ENCODE data around the gene IL1RAP.
A peak's percentile ranks its signal among the peaks of the same experiment; 100 is the strongest.

Gene IL1RAP

GRCh38 chr3:190522621-190523222, 8.8 kb downstream of the IL1RAP start:
- H3K36me3 ChIP-seq (ENCODE audit: control insufficient read depth, insufficient read depth, low read length): no peaks in the 10 kb centered on the region
- no peak overlapping the region for H3K56ac ChIP-seq (ENCODE audit: low read length)
- H4K5ac ChIP-seq (ENCODE audit: low read length): no peak overlapping the region
- no peak for DNase-seq
- H3K23ac ChIP-seq (ENCODE audit: low read length): no peak overlapping the region
- H3K4me3 ChIP-seq (ENCODE audit: low read length): no peak overlapping the region
- H3K27me3 ChIP-seq (ENCODE audit: insufficient read depth, low read length, poor library complexity): no peaks in the 10 kb centered on the region
- peaks cover 7% of the 10 kb centered on the region for H3K4me1 ChIP-seq (ENCODE audit: control insufficient read depth, low read depth, low read length)
- H4K8ac ChIP-seq (ENCODE audit: low read depth, low read length): no peak overlapping the region
- no peak overlapping the region for H3K4ac ChIP-seq (ENCODE audit: low read depth, low read length)
- no peaks in the 10 kb centered on the region for H3K79me1 ChIP-seq (ENCODE audit: low read length)
- H2BK15ac ChIP-seq (replicated peaks; ENCODE audit: low read depth): no peak overlapping the region
- no peaks in the 10 kb centered on the region for H3K79me2 ChIP-seq (ENCODE audit: control insufficient read depth, insufficient read depth, low read length)
- no peak overlapping the region for H3K9ac ChIP-seq (ENCODE audit: low read length)
- no peak overlapping the region for H2BK5ac ChIP-seq (ENCODE audit: low read length)
- no peak overlapping the region for H2BK120ac ChIP-seq (ENCODE audit: low read depth, low read length)
- H3K18ac ChIP-seq (ENCODE audit: low read length): no peak overlapping the region
- H2AK5ac ChIP-seq (ENCODE audit: low read length): no peak overlapping the region
- no peak overlapping the region for H3K4me2 ChIP-seq (ENCODE audit: low read length)
- no peak overlapping the region for H3K27ac ChIP-seq (ENCODE audit: low read depth, low read length)

DNA sequence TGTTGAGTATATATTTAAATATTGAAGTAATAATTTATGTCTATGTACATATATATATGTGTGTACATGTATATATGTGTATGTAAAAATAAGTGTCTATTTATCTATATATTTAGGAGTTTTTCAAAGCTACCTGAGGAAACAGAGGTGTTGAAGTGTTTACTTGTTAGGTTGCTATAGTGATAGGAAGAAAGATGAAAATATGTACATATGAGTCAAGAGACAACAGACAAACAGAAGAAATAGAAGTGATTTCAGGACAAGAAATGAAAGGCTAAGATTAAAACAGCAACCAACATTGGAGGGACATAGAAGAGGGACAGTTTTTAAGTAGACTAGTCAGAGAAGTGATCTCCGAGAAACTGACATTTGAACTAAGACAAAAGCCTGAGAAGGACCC, 11.1 kb downstream of the IL1RAP start:
- Histone ChIP-seq H2BK5ac (ENCODE audit: low read length) (no peak overlapping the region), H3K9ac (ENCODE audit: low read length) (no peak overlapping the region), H3K27ac (ENCODE audit: low read depth, low read length) (no peak overlapping the region), H2BK15ac (replicated peaks; ENCODE audit: low read depth) (no peak overlapping the region), H3K79me2 (ENCODE audit: control insufficient read depth, insufficient read depth, low read length) (no peaks in the 10 kb centered on the region), H3K4ac (ENCODE audit: low read depth, low read length) (no peak overlapping the region), H3K79me1 (ENCODE audit: low read length) (no peaks in the 10 kb centered on the region), H2BK120ac (ENCODE audit: low read depth, low read length) (no peak overlapping the region), H3K4me1 (ENCODE audit: control insufficient read depth, low read depth, low read length) (peaks cover 7% of the 10 kb centered on the region), H4K8ac (ENCODE audit: low read depth, low read length) (no peak overlapping the region), H3K36me3 (ENCODE audit: control insufficient read depth, insufficient read depth, low read length) (no peaks in the 10 kb centered on the region), H3K27me3 (ENCODE audit: insufficient read depth, low read length, poor library complexity) (no peaks in the 10 kb centered on the region), H3K18ac (ENCODE audit: low read length) (no peak overlapping the region), H3K4me2 (ENCODE audit: low read length) (no peak overlapping the region), H2AK5ac (ENCODE audit: low read length) (no peak overlapping the region), H3K56ac (ENCODE audit: low read length) (no peak overlapping the region), H3K23ac (ENCODE audit: low read length) (no peak overlapping the region), H3K4me3 (ENCODE audit: low read length) (no peak overlapping the region), H4K5ac (ENCODE audit: low read length) (no peak overlapping the region)
- DNase-seq: no peak
- no CpG with 5 or more reads among the region's 1 CpG for WGBS (ENCODE audit: extremely low coverage, insufficient coverage, low lambda C conversion rate)

GRCh38 chr3:190525634-190526033, 11.7 kb downstream of the IL1RAP start:
- H3K4me3 ChIP-seq (ENCODE audit: low read length): no peak overlapping the region
- H2AK5ac ChIP-seq (ENCODE audit: low read length): no peak overlapping the region
- no peak overlapping the region for H2BK15ac ChIP-seq (replicated peaks; ENCODE audit: low read depth)
- H4K5ac ChIP-seq (ENCODE audit: low read length): no peak overlapping the region
- no peaks in the 10 kb centered on the region for H3K79me1 ChIP-seq (ENCODE audit: low read length)
- H3K4ac ChIP-seq (ENCODE audit: low read depth, low read length): no peak overlapping the region
- no peak overlapping the region for H3K56ac ChIP-seq (ENCODE audit: low read length)
- no CpG with 5 or more reads among the region's 2 CpGs for WGBS (ENCODE audit: extremely low coverage, insufficient coverage, low lambda C conversion rate)
- H3K36me3 ChIP-seq (ENCODE audit: control insufficient read depth, insufficient read depth, low read length): no peaks in the 10 kb centered on the region
- H3K4me1 ChIP-seq (ENCODE audit: control insufficient read depth, low read depth, low read length): peaks cover 7% of the 10 kb centered on the region
- H3K27me3 ChIP-seq (ENCODE audit: insufficient read depth, low read length, poor library complexity): no peaks in the 10 kb centered on the region
- no peak overlapping the region for H3K18ac ChIP-seq (ENCODE audit: low read length)
- no peak overlapping the region for H3K23ac ChIP-seq (ENCODE audit: low read length)
- H3K27ac ChIP-seq (ENCODE audit: low read depth, low read length): no peak overlapping the region
- no peak overlapping the region for H2BK120ac ChIP-seq (ENCODE audit: low read depth, low read length)
- no peaks in the 10 kb centered on the region for H3K79me2 ChIP-seq (ENCODE audit: control insufficient read depth, insufficient read depth, low read length)
- no peak overlapping the region for H3K9ac ChIP-seq (ENCODE audit: low read length)
- H3K4me2 ChIP-seq (ENCODE audit: low read length): no peak overlapping the region
- no peak for DNase-seq
- H4K8ac ChIP-seq (ENCODE audit: low read depth, low read length): no peak overlapping the region
- H2BK5ac ChIP-seq (ENCODE audit: low read length): no peak overlapping the region

DNA sequence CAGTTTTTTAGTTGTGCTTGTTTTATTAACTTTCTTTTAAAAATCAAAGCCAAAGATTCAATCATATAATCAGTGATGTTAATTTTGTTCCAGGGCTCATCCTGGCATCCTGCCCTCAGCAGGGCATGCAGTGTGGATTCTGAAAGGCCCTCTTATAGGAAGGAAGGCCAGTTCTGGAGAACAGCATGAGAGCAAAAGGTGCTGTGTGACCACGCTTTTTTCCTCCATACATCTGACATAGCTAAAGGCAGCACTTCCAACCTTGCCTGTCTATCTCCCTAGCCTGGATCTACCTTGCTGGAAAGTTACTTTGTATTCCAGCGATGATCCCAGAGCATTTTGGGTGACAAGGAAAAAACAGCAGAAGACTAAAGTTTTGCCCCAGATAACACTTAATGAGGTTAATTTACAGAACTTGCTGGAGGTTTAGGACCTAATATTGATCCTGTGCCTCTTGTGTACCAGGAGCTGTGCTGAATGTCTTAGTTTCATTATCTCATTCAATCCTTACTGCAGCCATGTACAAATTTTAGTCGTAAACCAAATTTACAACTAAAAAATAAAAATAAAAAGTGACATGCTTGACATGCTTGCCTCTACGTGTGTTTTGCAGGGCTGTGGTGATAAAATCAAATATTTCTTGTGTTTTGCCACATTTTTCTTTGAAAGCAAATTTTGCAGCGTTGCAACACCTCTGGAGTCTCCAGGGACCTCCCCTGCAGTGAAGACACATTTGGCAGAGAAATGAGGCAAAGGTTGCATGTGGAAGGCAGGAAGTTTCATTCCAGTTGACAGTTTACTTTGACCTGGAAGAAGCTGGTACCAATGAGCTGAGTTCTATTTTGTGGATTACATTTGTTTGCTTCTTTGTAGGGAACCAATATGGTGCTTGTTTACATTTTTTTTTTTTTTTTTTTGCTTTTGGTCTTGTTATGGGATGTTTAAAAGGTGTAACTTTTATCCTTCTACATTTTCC, 13.2 kb downstream of the IL1RAP start:
- H3K9ac ChIP-seq (ENCODE audit: low read length): no peak overlapping the region
- H3K27me3 ChIP-seq (ENCODE audit: insufficient read depth, low read length, poor library complexity): no peaks in the 10 kb centered on the region
- no peak overlapping the region for H3K18ac ChIP-seq (ENCODE audit: low read length)
- no peak overlapping the region for H4K8ac ChIP-seq (ENCODE audit: low read depth, low read length)
- H3K79me2 ChIP-seq (ENCODE audit: control insufficient read depth, insufficient read depth, low read length): no peaks in the 10 kb centered on the region
- no peak overlapping the region for H3K4me3 ChIP-seq (ENCODE audit: low read length)
- DNase-seq: peak; percentile 62
- no peak overlapping the region for H2BK15ac ChIP-seq (replicated peaks; ENCODE audit: low read depth)
- H3K27ac ChIP-seq (ENCODE audit: low read depth, low read length): no peak overlapping the region
- no peaks in the 10 kb centered on the region for H3K79me1 ChIP-seq (ENCODE audit: low read length)
- H2BK5ac ChIP-seq (ENCODE audit: low read length): no peak overlapping the region
- no peak overlapping the region for H2BK120ac ChIP-seq (ENCODE audit: low read depth, low read length)
- no CpG with 5 or more reads among the region's 5 CpGs for WGBS (ENCODE audit: extremely low coverage, insufficient coverage, low lambda C conversion rate)
- H3K36me3 ChIP-seq (ENCODE audit: control insufficient read depth, insufficient read depth, low read length): no peaks in the 10 kb centered on the region
- no peak overlapping the region for H3K4me2 ChIP-seq (ENCODE audit: low read length)
- H3K4ac ChIP-seq (ENCODE audit: low read depth, low read length): no peak overlapping the region
- H3K56ac ChIP-seq (ENCODE audit: low read length): no peak overlapping the region
- H3K23ac ChIP-seq (ENCODE audit: low read length): peak overlapping the region; percentile 53
- H3K4me1 ChIP-seq (ENCODE audit: control insufficient read depth, low read depth, low read length): peaks cover 7% of the 10 kb centered on the region
- H2AK5ac ChIP-seq (ENCODE audit: low read length): no peak overlapping the region
- no peak overlapping the region for H4K5ac ChIP-seq (ENCODE audit: low read length)

- Histone ChIP-seq H2BK15ac (replicated peaks; ENCODE audit: low read depth) (no peak overlapping the region), H2BK120ac (ENCODE audit: low read depth, low read length) (no peak overlapping the region), H3K56ac (ENCODE audit: low read length) (no peak overlapping the region), H4K8ac (ENCODE audit: low read depth, low read length) (no peak overlapping the region), H3K4me3 (ENCODE audit: low read length) (no peak overlapping the region), H3K9ac (ENCODE audit: low read length) (no peak overlapping the region), H3K27me3 (ENCODE audit: insufficient read depth, low read length, poor library complexity) (no peaks in the 10 kb centered on the region), H3K79me1 (ENCODE audit: low read length) (no peaks in the 10 kb centered on the region), H3K18ac (ENCODE audit: low read length) (no peak overlapping the region), H4K5ac (ENCODE audit: low read length) (no peak overlapping the region), H3K27ac (ENCODE audit: low read depth, low read length) (no peak overlapping the region), H3K4me1 (ENCODE audit: control insufficient read depth, low read depth, low read length) (peaks cover 7% of the 10 kb centered on the region), H3K4ac (ENCODE audit: low read depth, low read length) (no peak overlapping the region), H3K36me3 (ENCODE audit: control insufficient read depth, insufficient read depth, low read length) (no peaks in the 10 kb centered on the region), H3K23ac (ENCODE audit: low read length) (no peak overlapping the region), H2AK5ac (ENCODE audit: low read length) (no peak overlapping the region), H2BK5ac (ENCODE audit: low read length) (no peak overlapping the region), H3K4me2 (ENCODE audit: low read length) (no peak overlapping the region), H3K79me2 (ENCODE audit: control insufficient read depth, insufficient read depth, low read length) (no peaks in the 10 kb centered on the region)
- WGBS (ENCODE audit: extremely low coverage, insufficient coverage, low lambda C conversion rate): no CpG with 5 or more reads among the region's 3 CpGs
- no peak for DNase-seq
Observed at GRCh38 chr3:190528706-190529105, 14.8 kb downstream of the IL1RAP start.

Data from mesendoderm (in vitro differentiated cells).